ENCODE results near the gene TMIGD3.

Gene TMIGD3

GRCh38 chr1:111507411-111508201 is 4.2 kb upstream of the TMIGD3 start:
- DNase-seq, result peak; percentile 53

- no peak for DNase-seq
Observed at GRCh38 chr1:111506561-111506960, 3.1 kb upstream of the TMIGD3 start.

DNA sequence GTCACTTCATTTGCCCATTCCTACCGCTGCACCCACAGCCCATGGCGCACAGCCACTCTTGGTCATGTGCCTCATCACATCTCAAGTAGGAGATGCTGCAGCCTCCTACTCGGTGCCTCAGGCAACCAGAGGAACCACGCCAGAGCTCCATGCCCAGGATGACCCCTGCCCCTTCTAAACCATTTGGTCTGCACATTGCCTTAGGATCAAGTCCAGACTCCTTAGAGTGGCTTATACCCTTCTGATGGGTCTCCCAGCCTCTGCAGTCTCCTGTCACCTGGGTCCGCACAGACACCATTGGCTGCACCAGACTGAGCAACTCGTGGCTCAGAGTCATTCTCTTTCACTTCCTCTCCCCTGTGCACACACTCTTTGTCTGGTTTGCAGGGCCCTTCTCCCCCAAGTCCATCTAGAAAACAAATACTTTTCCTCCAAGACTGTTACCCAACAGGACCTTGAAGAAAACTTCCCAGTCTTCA is 2.2 kb upstream of the TMIGD3 start:
- DNase-seq, result no peak

- DNase-seq, result no peak
Observed at GRCh38 chr1:111504097-111504496, 664 bp upstream of the TMIGD3 start.

GRCh38 chr1:111501645-111502044 is 1.8 kb downstream of the TMIGD3 start:
- DNase-seq, result no peak

DNA sequence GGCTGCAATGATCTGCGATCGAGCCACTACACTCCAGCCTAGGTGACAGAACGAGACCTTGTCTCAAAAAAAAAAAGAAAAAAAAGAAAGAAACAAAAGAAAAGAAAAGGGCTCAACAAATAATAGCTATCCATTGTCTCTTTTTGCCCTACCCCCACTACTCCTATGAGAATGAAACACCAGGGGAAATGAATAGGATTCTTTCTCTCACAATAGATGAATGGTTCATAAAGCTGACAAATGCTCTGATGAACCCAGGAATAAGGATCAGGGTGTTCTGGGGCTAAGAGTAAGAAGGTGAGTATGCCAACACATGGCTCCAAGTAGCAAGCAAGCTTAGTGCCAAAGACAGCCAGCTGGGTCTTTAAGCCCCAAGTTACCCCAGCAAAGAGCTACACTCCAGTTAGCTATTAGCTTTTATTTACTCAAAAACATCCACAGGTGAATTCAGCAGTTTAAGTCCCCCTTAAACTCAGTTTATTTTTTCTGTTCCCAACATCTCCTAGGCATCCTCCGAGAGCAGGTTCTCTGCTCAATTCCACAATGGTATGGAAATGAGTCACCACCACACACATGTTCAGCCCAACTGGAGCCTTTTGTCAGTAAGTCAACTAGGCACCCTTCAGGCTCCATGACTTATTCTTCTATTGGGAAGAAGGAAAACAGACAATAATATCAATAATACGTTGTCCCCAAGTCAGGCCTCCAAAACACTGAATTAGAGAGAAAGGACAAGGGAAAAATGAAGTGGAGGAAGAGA is 4.2 kb downstream of the TMIGD3 start:
- DNase-seq, result no peak

- DNase-seq, result no peak
Observed at GRCh38 chr1:111497592-111497991, 5.8 kb downstream of the TMIGD3 start.

- no peak for DNase-seq
Observed at GRCh38 chr1:111496398-111496797, 7.0 kb downstream of the TMIGD3 start.

DNA sequence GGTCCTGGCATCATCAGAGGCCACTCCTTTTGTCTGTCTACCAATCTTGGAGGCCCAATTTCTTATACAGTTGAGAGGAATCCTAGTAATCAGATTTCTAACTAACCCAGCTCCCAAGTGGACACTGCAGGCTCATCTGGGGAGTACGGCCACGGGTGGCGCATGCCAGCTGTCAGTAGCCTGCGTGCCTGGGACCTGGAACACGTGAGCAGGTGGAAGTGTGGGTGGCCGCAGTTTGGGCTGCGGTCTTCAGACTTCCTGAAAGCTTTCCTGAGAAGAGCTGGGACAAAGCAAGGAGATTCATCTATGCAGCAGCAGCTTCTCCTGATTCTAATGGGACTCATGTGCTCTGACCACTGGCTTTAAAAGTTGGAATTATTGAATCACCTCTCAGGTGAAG is 12.4 kb downstream of the TMIGD3 start:
- no peak for DNase-seq

DNA sequence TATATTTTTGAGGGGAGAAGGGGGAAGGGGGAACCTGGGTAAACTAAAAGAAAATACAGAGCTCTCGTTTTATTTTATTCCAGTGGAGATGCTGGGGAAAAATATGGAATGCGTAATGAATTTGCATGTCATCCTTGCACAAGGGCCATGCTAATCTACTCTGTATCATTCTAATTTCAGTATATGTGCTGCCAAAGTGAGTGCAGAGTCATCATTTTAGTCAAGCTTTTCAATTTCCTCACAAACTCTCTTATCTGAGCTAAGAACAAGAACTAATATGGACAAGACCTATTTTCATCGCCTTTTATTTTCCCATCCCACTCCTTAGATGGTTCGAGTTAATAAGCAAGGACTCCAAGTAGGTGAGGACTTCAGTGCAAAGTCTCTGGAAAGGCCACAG is 13.2 kb downstream of the TMIGD3 start:
- no peak for DNase-seq

DNA sequence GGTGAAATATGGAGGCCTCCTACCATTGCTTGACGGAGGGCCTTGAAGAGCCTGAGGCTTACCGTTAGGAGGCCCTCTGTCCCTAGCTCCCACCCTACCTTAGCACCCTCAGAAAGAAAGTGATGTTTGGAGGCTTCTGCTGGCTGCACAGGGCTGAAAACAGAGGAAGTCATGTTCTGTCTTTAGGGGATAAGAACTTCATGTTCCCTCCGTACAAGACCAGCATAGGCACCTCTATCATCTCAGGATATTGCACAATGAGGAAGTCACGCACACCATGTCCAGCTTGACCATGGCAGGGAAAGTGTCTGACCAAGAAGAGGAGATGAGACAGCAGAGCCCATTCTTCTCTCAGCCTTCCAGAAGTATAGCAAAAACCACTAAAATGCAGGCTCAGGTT is 13.8 kb downstream of the TMIGD3 start:
- no peak for DNase-seq

DNA sequence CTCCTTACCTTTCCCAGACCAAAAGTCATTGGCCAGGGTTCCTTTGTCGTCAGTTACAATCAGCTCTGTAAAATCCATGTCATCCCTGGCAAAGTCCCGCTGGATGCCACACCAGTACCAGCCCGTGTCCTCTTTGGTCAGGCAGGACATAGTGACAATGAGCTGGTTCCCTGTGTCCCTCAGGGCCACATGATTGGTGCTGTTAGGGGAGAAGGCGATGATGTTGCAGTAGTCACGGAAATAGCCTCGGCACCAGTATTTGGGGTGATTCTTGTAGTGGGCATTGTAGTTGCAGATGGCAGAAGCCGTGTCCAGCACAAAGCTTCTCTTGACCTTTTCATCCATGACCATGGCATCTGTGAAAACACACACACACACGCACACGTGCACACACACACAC is 14.8 kb downstream of the TMIGD3 start:
- DNase-seq, result no peak

DNA sequence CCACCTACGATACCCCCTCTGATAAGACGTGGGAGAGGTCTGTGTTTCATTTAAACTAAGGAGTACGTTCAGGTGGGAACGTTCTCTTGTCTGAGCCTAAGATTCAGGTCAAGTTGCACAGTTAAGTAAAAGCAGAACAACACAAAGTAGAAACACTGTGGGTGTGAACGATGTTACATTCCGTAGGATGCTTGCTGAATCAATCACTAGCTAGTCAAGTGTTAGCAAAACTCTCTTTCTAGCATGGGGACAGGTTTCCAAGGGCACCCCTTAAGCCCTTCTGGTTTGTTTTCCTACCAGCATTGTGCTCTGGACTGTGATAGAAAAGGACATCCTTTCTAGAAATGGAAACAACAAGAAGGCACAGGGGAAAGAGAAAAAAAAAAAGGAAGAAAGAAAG is 16.3 kb downstream of the TMIGD3 start:
- no peak for DNase-seq

DNA sequence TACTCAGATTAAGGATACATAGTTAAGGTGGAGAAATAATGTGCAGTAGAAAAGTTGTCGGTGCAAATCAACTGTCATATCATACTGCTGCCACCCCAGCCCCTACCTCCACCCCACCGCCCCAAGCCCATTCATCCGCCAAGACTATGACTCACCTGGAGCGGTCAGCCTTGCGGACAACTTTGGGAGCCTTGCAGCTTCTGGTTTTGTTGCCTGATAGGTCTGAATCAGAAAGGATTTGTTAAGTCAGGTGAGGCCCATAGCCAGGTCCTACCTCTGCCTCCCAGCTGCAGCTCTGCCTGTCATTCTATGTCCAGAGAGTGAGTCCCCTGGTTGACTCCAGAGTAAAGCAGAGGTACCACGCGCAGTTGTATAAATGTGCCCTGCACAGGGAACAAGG is 17.0 kb downstream of the TMIGD3 start:
- no peak for DNase-seq

GRCh38 chr1:111484391-111485026 is 18.9 kb downstream of the TMIGD3 start:
- DNase-seq, result no peak

DNA sequence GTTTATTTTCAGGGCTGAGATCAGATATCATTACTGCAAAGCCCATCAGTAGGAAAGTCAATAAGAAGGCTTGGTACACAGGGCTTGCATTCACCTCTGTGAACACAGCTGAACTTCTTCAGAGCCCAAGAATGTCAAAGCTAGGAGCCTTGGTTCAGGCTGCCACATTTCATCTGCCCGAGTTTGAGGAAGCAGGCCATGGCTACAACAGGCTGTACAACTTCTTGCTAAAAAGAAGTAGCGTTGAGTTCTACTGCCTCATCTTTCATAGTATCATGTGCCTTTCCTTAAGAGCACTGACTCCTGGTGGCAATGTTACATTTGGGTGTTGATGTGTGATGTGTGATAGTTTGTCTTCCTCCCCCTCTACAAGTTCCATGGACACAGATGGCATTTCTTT is 19.6 kb downstream of the TMIGD3 start:
- DNase-seq, result no peak

- DNase-seq, result peak; percentile 33
Observed at GRCh38 chr1:111483166-111483565, 20.3 kb downstream of the TMIGD3 start.

DNA sequence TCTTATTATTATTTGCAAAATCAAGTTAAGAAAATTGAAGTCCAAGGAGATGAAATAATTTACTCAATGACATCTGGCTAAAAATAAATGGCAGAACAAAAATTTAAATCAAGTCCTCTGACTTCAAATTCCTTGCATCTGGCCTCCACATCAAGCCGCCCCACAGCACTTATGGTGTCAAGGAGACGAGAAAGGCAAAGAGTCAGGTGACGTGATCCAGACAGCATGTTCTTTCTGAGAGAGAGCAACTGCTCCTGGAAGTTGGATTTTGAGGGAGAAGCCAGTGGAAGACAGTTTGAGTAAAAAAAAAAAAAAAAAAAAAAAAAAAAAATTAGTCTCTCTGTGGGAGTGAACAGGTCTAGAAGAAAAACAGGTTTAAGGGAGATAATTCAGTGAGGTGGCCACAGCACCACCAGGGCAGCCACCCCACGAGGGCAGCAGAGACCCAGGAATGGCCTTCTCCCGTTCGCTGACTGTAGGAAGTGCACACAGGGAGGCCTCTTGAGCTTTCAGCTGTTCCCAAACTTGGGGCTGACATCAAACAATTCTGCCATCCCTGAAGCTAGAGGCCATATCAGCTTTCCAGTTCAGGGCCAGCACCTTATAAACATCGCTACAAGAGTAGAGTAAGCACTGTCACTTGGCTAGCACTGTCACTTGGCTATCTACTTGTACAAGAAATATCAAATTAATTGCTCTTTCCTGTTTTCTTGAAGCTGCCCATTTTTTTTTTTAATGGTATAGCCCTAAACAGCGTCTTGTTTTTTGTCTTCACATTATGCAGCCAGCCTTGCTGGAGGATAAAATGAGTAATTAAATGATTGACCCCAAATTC is 21.8 kb downstream of the TMIGD3 start:
- DNase-seq, result peak; percentile 55

- DNase-seq, result no peak
Observed at GRCh38 chr1:111480674-111481073, 22.8 kb downstream of the TMIGD3 start.

- no peak for DNase-seq
Observed at GRCh38 chr1:111476761-111477309, 26.6 kb downstream of the TMIGD3 start.

GRCh38 chr1:111476214-111476613 is 27.2 kb downstream of the TMIGD3 start:
- no peak for DNase-seq

DNA sequence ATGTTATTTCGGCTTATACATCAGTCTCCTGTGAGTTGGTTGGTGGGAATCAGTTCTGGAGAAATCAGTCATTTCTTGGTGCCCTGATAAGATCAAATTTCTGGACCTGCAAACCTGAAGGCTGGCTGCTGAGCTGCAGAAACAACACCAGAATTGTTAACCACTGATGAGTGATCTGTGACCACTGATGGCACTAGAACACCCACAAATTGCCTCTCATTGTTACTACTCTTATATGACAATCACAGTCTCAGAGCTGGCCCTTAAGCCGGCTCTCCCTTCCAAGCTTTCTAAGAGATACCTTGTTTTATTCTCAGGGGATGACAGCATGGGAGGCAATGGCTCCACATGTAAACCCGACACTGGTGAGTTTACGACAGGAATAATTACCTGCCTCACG is 27.7 kb downstream of the TMIGD3 start:
- no peak for DNase-seq

Measured in fibroblast of skin of back (primary cell).